GM19463 (cell line): Measurements from ENCODE around the gene KIAA0232.
A peak's percentile ranks its signal among the peaks of the same experiment; 100 is the strongest.

Experiments used
- ATAC-seq: cut with Tn5 transposase; IDR thresholded peaks from one replicate; pipeline ENCODE4 v1.9.1; 2021; ENCODE audit warnings: mild to moderate bottlenecking, moderate library complexity; ENCODE audit not compliant: unreplicated experiment

KIAA0232 gene

GRCh38 chr4:6845027-6845426 is 62.5 kb downstream of the KIAA0232 start:
- ATAC-seq: no peak

- ATAC-seq: no peak
Observed at GRCh38 chr4:6845574-6845973, 63.0 kb downstream of the KIAA0232 start.

GRCh38 chr4:6847178-6847577 is 64.7 kb downstream of the KIAA0232 start:
- no peak for ATAC-seq

GRCh38 chr4:6848717-6849305 is 66.3 kb downstream of the KIAA0232 start:
- ATAC-seq: no peak

GRCh38 chr4:6849691-6850090 is 67.2 kb downstream of the KIAA0232 start:
- ATAC-seq: no peak

GRCh38 chr4:6851431-6851830 is 68.9 kb downstream of the KIAA0232 start:
- no peak for ATAC-seq

- no peak for ATAC-seq
Observed at GRCh38 chr4:6851962-6852361, 69.4 kb downstream of the KIAA0232 start.

GRCh38 chr4:6852582-6852981 is 70.1 kb downstream of the KIAA0232 start:
- no peak for ATAC-seq

- no peak for ATAC-seq
Observed at GRCh38 chr4:6854098-6854744, 71.7 kb downstream of the KIAA0232 start.

- peak; percentile 91 for ATAC-seq
Observed at GRCh38 chr4:6855692-6856297, 73.3 kb downstream of the KIAA0232 start.

GRCh38 chr4:6856391-6856790 is 73.9 kb downstream of the KIAA0232 start:
- ATAC-seq: no peak

GRCh38 chr4:6857009-6857882 is 74.7 kb downstream of the KIAA0232 start:
- no peak for ATAC-seq

GRCh38 chr4:6858997-6859396 is 76.5 kb downstream of the KIAA0232 start:
- ATAC-seq: no peak

- ATAC-seq: no peak
Observed at GRCh38 chr4:6859543-6859942, 77.0 kb downstream of the KIAA0232 start.

- ATAC-seq: no peak
Observed at GRCh38 chr4:6868386-6868785, 85.9 kb downstream of the KIAA0232 start.

- no peak for ATAC-seq
Observed at GRCh38 chr4:6869944-6870343, 87.4 kb downstream of the KIAA0232 start.

GRCh38 chr4:6873291-6873690 is 90.8 kb downstream of the KIAA0232 start:
- no peak for ATAC-seq

- peak; percentile 65 for ATAC-seq
Observed at GRCh38 chr4:6873792-6874461, 91.4 kb downstream of the KIAA0232 start.

GRCh38 chr4:6874981-6875380 is 92.5 kb downstream of the KIAA0232 start:
- no peak for ATAC-seq

- ATAC-seq: no peak
Observed at GRCh38 chr4:6875431-6875831, 92.9 kb downstream of the KIAA0232 start.

GRCh38 chr4:6876440-6876839 is 93.9 kb downstream of the KIAA0232 start:
- no peak for ATAC-seq
